ENCODE measurements around the gene SETD3.

GRCh38 chr14:99393059-99393655, 87.5 kb downstream of the SETD3 start:
- TF ChIP-seq, protein P1, sequence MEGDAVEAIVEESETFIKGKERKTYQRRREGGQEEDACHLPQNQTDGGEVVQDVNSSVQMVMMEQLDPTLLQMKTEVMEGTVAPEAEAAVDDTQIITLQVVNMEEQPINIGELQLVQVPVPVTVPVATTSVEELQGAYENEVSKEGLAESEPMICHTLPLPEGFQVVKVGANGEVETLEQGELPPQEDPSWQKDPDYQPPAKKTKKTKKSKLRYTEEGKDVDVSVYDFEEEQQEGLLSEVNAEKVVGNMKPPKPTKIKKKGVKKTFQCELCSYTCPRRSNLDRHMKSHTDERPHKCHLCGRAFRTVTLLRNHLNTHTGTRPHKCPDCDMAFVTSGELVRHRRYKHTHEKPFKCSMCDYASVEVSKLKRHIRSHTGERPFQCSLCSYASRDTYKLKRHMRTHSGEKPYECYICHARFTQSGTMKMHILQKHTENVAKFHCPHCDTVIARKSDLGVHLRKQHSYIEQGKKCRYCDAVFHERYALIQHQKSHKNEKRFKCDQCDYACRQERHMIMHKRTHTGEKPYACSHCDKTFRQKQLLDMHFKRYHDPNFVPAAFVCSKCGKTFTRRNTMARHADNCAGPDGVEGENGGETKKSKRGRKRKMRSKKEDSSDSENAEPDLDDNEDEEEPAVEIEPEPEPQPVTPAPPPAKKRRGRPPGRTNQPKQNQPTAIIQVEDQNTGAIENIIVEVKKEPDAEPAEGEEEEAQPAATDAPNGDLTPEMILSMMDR (IDR thresholded peaks at IDR 0.05) = peak; percentile 47 to 72 (median 54)
- TF ChIP-seq POLR2A (IDR thresholded peaks at IDR 0.05) = no peak
